HG02870 (cell line): ENCODE data around the gene UBTD1.
"Not testable (repeated sequence)": the region's sequence is repeated elsewhere in the genome, so short reads cannot be mapped to it uniquely, and the experiment has no call there.

Source experiments
- ATAC-seq: cut with Tn5 transposase; IDR thresholded peaks from one replicate; pipeline ENCODE4 v1.9.1; 2021; ENCODE audit warnings: mild to moderate bottlenecking, moderate library complexity; ENCODE audit not compliant: unreplicated experiment

The UBTD1 gene

DNA sequence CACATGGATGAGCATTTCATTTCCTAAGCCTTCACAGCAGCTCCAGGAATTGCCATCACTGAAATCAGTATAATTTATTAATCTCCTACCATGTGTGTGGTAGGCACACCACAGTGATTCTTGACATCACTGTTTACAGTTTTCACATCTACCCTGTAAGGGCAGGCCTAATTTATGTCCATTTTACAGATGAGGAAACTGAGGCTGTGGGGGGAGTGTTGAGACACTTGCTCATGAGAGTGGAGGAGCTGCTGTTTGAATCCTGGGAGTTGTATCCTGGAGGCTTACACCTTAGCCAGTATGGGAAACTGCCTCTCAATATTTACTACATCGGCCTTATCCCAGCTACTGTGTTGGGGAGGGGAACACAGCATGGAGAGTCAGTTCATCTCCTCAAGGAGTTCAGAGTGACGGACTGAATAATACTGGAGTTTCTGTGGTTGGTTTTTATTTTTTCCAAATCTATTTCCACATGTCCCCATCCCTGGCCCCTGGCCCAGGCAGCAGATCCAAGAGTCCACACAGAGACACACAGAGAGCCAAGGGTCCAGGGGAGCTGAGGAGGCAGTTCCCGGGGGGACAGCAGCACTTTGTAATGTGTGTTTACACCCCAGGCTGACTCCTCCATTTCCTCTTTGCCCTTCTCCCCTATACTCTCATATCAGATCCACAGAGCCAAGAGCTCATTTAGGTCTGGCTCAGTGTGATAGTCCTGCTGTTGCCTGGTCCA is 13.2 kb downstream of the UBTD1 start:
- ATAC-seq, result no peak

DNA sequence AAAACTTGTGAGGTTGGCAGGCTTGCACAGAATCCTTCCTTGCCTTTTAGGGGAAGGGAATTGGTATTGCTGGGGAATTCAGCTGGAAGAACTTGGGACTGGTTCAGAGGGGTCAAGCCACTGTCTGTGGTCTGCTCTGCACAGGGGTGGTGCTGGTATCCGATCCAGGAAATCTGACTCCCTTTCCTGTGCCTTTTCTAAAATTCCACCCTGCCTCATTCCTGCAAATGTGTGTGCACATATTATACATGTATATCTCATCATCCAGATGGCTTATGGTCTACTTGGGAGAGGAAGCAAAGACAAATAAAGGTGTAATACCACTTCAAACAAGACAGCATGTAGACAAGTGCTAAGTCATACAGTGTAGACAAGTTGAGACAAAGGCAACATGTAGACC is 14.3 kb downstream of the UBTD1 start:
- ATAC-seq, result no peak

DNA sequence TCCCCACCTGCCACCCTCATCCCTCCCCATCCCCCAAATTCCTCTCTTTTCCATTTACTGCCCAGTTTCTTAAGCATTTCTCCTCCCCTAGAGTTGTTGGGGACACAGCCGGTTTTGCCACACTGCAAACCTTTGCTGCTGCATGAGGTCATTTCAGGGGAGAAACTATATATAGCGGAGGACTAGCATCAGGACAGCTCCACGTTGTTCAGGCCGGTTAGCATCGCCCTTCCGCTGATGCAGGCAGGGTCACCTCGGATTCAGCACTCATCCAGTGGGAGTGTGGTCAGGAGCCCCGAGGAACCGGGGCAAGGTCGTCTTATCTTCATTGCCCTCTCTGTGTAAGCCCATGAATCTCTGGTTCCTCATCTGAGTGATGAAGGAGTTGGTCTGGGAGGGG is 15.6 kb downstream of the UBTD1 start:
- ATAC-seq, result no peak

DNA sequence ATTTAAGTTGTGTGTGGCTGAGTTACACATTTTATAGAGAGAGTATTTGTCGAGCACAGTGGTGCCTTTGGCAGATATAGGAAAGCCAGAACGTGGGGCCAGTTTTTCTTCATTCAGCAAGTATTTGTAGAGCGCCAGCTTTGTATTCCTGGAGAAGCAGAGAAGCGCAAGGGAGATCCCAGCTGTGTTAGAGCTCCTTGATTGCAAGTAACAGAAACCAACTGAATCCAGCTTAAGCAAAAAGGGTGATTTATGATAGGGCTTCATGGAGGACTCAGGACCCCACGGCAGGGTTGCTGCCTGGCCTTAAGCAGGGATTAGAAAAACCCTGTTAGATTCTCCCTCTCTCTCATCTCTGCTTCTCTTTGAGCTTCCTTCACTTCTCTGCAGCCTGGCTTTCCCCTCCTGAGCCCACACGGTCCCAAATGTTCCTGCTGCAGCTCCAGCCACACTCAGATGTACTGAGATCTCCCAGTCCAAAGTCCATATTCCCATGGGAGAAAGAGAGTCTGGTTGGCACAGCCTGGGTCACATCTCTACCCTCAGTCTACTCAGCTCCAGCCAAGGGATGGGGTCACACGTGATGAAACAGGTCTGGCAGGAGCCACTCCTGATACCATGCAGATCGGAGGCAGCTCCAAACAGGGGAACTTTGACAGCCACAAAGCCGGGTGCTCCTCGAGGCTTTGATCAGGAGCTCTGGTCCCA is 16.7 kb downstream of the UBTD1 start:
- no peak for ATAC-seq

DNA sequence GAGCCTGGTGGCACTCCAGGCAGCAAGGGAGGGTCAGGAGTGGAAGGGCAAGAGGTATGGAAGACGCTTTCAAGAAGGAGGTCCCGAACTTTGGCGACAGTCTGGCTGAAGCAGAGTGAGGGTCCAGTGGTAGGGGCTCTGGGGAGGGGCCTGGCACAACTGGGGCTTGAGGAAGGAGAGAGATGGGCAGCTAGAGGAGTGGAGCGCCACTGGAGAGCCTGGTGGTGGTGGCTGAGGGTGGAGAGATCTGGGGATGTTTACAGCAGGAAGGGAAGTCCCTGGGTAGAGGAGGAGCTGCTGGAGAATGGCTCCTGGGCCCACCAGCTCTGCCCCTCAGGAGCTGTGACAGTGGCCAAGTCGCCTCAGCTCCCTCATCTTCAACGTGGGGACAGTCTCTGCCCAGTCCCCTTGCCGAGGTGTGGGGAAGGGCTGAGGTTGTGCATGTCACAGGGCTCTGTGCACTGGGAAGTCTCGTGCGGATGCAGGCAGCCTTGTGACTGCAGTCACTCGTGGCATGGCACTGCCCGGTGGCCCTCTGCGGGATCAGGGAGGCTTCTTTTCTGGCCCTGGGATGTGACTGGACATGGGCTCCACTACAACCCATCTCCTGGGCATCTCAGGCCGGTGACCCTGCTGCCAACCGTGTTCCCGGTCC is 18.5 kb downstream of the UBTD1 start:
- no peak for ATAC-seq

DNA sequence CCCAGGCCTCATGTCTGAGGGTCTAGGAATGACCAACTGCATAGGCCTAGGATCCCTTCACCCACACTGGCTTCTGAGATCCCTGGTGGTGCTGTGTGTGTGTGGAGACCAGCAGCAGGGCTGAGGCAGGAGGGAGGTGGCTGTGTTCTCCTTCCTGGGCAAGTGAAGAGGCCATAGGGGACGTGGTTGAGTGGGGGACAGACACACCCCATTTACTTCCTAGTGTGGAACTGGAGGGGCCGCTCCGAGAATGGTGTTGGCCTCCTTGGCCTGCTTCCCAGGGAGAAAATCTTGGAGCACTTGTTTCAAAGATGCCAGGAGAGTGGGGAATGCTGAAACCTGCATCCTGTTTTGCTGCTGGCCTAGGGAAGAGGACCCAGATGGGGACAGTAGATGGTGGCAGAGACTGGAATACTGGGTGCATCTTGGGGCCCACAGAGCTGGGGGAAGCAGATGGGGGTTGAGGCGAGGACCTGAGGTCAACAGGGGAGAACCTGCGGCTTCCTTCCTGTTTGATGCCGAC is 19.1 kb downstream of the UBTD1 start:
- no peak for ATAC-seq

DNA sequence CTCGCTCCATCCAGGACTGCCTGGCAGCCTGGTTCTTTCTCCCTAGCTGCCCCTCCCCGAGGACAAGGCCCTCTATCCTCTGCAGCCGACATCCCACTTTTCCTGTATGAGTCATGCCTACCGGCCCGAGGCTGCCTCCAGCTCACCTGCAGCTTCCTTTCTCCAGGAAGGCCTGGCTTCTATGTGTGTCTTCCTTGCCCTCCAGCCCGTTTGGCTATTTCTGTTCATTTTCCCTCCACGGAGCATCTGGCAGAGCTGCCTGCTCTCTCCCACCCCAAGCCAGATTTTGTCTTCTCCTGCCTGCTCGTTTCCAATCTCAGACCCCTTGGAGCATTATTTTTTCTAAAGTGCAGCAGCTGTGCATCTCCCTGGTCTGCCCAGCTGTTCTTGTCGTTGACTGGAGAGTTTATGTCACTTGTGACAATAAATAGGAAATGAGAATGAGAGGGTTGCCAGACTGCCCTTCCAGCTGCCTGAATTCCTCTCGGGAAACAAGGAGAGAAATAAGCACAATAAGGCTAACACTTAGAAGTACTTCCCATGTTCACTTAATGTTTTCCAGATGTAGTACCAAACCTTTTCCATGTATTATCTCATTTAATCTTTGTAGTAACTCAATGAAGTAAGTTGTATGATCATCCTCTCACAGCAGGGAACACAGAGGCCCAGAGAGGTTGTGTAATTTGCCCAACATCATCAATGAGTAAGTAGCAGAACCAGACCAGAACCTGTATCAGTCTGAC is 19.7 kb downstream of the UBTD1 start:
- ATAC-seq, result no peak

DNA sequence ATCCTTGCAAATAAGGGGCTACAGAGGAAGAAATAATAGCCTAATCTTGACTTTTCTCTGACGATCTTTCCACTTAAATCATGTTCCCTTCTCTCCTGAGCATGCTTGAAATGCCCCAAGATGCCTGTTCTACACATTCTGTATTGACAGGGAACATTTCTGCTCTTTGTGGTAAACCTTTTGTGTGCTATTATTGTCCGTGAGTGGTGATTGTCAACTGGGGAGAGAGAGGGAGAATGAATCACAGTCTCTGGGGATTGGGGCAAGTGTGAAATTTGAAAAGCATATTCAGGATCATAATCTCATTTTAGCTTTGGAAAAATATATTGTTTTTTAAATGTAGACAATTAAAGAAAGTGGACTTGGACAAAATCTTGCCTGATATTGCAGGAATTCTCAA is 20.6 kb downstream of the UBTD1 start:
- no peak for ATAC-seq

DNA sequence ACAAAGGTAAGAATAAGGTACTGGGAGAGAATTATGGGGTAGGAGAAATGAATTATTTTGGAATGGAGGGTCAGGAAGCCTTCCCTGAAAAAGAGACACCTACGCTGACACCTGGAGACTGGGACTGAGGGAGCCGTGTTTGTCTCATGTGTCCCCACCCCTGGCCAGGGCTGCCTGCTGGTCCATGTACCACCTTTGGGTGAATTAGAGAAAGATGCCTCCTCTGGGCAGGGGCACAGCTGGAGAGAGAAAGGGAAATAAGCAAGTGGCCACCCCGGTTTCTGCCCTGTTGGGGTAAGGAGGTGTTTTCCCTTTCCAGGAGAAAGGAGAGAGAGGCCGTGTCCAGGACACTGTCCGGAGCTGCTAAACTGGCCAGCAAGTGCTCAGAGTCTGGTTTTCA is 21.8 kb downstream of the UBTD1 start:
- no peak for ATAC-seq

- ATAC-seq, result no peak
These were observed 22.4 kb downstream of the UBTD1 start for GRCh38 chr10:97520978-97521761.

- ATAC-seq, result no peak
These were observed 23.3 kb downstream of the UBTD1 start for GRCh38 chr10:97522071-97522470.

DNA sequence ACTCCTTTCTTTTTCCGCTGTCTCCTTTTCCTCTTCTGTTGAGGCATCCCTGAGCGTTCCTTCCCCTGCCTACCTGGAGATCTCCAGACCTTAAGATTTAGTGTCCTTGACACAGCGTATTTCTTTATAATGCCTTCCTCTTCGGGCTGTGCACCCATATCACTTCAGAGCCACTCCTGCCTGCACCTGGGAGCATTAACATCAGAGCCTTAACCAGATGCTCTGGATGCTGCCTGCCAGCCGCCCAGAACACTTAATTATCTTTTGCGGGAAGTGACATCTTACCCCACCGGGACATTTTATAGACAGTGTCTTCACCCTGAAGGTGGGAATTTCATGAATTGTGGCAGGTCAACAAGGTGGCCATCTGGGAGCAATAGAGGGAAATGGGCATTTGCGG is 24.2 kb downstream of the UBTD1 start:
- ATAC-seq, result no peak

DNA sequence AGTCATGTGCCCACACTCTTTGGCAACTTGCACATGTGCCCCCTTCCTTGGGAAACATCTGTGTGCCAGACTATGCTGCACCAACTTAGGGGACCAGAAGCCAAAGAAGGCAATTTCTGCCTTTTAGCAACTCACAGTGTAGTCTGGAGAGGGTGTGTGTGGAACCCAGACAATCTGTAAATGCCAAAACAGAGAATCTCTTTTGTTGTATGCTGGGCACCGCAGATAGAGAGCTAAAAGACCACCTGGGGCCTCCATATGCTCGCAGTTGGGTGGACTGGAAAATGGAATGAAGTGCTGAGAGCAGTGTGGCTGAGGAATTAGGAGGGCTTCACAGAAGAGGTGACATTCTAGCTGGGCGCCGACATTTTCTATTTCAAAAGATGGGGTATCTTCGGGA is 26.4 kb downstream of the UBTD1 start:
- no peak for ATAC-seq

GRCh38 chr10:97525683-97526110 is 27.0 kb downstream of the UBTD1 start:
- no peak for ATAC-seq

GRCh38 chr10:97528876-97529275 is 30.2 kb downstream of the UBTD1 start:
- not testable (repeated sequence) for ATAC-seq

DNA sequence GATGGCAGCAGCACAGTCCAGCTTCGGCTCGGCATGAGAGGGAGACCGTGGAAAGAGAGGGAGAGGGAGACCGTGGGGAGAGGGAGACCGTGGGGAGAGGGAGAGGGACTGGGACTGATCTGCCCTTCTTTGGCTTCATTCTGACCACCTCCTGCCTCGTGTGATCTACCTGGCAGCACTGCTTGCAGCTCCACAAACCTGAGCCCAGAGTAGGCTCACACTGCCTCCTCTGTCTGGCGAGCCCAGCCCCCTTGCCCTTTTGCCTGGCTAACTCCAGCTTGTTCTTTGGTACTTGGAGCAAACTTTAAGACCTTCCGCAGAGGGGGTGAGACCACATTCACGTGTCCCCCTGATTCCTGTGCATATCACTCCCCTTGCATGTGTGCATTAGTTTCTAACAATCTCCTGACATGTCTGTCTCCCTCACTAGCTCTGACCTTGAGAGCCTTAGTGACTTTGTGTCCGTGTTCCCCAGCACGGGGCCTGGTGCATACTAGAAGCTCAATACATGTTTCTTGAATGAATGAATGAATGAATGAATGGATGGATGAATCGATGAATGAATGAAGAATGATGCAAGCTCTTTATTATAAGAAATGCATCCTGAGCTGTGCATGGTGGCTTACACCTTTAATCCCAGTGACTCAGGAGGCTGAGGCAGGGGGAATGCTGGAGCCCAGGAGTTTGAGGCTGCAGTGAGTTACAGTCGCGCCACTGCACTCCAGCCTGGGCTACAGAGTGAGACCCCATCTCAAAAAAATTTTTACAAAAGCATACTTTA is 31.2 kb downstream of the UBTD1 start:
- no peak for ATAC-seq

- ATAC-seq, result no peak
These were observed 32.8 kb downstream of the UBTD1 start for GRCh38 chr10:97531401-97531986.

- no peak for ATAC-seq
These were observed 34.4 kb downstream of the UBTD1 start for GRCh38 chr10:97532935-97533671.

DNA sequence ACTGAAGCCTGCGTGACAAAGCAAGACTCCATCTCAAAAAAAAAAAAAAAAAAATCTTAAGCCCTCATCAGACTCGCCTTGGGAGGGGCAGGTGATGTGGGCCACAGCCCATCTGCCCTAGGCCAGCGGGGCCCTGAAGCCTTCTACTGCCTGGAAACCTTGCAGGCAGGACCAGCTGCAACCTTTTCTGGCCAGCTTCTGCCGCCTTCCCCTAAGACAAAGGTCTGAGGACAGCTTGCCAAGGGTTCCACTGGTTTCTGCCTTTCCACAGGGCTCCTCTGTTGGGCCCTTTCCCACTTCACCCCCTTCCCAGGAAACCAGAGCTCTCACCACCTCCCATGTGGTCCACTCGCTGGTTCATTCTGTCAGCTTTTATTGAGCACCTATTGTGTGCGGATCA is 35.2 kb downstream of the UBTD1 start:
- ATAC-seq, result no peak
